Glomerular endothelial cell (primary cell): ENCODE results near the gene PCDHGA11. TPM values are rescaled to one million over a fixed set of nuclear protein-coding genes. Genes with fewer than 3 reads are reported as not detected.
"Not testable (repeated sequence)": the region's sequence is repeated elsewhere in the genome, so short reads cannot be mapped to it uniquely, and the experiment has no call there.

Source experiments
- DNase-seq: peaks from one replicate; pipeline ENCODE4 v3.0.0-alpha.2; 2011; ENCODE audit warnings: low read depth, low spot score; ENCODE audit errors: extremely low read depth
- total RNA-seq: library from RNA; depleted of rRNA; stranded (reverse); fragments of >200 nt; gene quantifications from 2 replicates; pipeline ENCODE4 v1.2.3, GENCODE V29; 2015

Gene PCDHGA11
- total RNA-seq: 12.3 and 17.5 TPM in 2 replicates

- no peak for DNase-seq
Observed at GRCh38 chr5:141420855-141421488, at the start of gene PCDHGA11. TSS of gene PCDHGA11 (plus strand) at chr5:141421051. CDS start at chr5:141421228, 177 bp downstream.

GRCh38 chr5:141371572-141372475, 49.0 kb upstream of the PCDHGA11 start:
- no peak for DNase-seq

- no peak for DNase-seq
Observed at GRCh38 chr5:141373673-141374317, 47.1 kb upstream of the PCDHGA11 start, which contains the start of gene PCDHGA6. TSS of gene PCDHGA6 (plus strand) at chr5:141373891. CDS start at chr5:141374084, 193 bp downstream.

DNA sequence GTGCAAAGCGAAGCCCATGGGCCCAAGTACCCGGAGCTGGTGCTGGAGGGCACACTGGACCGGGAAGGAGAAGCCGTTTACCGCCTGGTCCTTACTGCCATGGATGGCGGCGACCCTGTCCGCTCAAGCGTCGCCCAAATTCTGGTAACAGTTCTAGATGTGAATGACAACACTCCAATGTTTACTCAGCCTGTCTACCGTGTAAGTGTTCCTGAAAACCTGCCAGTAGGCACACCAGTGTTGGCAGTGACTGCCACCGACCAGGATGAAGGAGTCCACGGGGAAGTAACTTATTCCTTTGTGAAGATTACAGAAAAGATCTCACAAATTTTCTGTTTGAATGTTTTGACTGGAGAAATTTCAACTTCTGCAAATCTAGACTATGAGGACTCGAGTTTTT, 46.2 kb upstream of the PCDHGA11 start:
- DNase-seq: no peak

- DNase-seq: not testable (repeated sequence)
Observed at GRCh38 chr5:141375444-141376155, 45.3 kb upstream of the PCDHGA11 start.

GRCh38 chr5:141382469-141383294, 38.2 kb upstream of the PCDHGA11 start, which contains the start of gene PCDHGA7:
TSS of gene PCDHGA7 (plus strand) at chr5:141382742. CDS start at chr5:141382900, 158 bp downstream.
- DNase-seq: no peak

DNA sequence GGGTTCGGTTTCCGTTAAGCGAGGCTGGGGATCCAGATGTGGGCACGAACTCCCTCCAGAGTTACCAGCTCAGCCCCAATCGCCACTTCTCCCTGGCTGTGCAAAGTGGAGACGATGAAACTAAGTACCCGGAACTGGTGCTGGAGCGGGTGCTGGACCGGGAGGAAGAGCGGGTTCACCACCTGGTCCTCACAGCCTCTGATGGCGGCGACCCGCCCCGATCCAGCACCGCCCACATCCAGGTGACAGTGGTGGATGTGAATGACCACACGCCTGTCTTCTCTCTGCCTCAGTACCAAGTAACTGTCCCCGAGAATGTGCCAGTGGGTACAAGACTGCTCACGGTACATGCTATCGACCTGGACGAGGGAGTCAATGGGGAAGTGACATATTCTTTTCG, 37.5 kb upstream of the PCDHGA11 start:
- no peak for DNase-seq

- no peak for DNase-seq
Observed at GRCh38 chr5:141384471-141385267, 36.2 kb upstream of the PCDHGA11 start.

DNA sequence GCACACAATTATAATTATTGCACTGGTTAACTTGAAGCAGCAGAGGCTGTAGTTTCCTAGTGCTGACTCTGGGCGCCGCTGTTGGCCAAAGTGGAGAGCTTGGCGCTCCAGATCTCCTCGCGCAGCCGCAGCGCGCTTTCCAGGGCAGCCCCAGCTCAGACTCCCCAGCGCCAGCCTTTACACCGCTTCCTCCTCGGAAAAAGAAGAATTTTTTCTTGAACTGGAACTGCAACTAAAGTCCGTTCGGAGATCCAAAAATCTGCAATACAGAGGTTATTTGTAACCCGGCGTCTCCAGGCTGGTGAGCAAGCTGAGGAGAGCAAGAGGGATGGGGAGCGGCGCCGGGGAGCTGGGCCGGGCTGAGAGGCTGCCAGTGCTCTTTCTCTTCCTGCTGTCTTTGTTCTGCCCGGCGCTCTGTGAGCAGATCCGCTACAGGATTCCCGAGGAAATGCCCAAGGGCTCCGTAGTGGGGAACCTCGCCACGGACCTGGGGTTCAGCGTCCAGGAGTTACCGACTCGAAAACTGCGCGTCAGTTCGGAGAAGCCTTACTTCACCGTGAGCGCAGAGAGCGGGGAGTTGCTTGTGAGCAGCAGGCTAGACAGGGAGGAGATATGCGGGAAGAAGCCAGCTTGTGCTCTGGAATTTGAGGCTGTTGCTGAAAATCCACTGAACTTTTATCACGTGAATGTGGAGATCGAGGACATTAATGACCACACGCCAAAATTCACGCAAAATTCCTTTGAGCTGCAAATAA, 33.1 kb upstream of the PCDHGA11 start, which contains the start of gene PCDHGB4:
TSS of gene PCDHGB4 (plus strand) at position 142 of the 755 bp plus-strand sequence. CDS start at position 329, 187 bp downstream.
- not testable (repeated sequence) for DNase-seq

DNA sequence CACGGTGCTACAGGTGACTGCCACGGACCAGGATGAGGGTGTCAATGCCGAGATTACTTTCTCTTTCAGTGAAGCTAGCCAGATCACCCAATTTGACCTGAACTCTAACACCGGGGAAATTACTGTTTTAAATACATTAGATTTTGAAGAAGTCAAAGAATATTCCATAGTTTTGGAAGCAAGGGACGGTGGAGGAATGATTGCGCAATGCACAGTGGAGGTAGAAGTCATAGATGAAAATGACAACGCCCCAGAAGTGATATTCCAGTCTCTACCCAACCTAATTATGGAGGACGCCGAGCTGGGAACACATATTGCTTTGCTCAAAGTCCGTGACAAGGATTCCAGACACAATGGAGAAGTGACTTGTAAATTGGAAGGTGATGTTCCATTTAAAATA, 32.2 kb upstream of the PCDHGA11 start:
- no peak for DNase-seq

DNA sequence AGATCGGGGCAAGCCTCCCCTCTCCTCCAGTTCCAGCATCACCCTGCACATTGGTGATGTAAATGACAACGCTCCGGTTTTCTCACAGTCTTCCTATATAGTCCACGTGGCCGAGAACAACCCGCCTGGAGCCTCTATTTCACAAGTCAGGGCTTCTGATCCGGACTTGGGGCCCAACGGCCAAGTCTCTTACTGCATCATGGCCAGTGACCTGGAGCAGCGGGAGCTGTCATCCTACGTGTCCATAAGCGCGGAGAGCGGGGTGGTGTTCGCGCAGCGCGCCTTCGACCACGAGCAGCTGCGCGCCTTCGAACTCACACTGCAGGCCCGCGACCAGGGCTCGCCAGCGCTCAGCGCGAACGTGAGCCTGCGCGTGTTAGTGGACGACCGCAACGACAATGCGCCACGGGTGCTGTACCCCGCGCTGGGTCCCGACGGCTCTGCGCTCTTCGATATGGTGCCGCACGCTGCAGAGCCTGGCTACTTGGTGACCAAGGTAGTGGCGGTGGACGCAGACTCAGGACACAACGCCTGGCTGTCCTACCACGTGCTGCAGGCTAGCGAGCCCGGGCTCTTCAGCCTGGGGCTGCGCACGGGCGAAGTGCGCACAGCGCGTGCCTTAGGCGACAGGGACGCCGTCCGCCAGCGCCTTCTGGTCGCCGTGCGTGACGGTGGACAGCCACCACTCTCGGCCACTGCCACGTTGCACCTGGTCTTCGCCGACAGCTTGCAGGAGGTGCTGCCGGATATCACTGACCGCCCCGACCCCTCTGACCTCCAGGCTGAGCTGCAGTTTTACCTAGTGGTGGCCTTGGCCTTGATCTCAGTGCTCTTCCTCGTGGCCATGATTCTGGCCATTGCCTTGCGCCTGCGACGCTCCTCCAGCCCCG, 31.5 kb upstream of the PCDHGA11 start:
- no peak for DNase-seq

- DNase-seq: no peak
Observed at GRCh38 chr5:141392429-141393198, 28.2 kb upstream of the PCDHGA11 start, which contains the start of gene PCDHGA8. TSS of gene PCDHGA8 (plus strand) at chr5:141392633. CDS start at chr5:141392814, 181 bp downstream.

- no peak for DNase-seq
Observed at GRCh38 chr5:141393267-141393666, 27.6 kb upstream of the PCDHGA11 start.

DNA sequence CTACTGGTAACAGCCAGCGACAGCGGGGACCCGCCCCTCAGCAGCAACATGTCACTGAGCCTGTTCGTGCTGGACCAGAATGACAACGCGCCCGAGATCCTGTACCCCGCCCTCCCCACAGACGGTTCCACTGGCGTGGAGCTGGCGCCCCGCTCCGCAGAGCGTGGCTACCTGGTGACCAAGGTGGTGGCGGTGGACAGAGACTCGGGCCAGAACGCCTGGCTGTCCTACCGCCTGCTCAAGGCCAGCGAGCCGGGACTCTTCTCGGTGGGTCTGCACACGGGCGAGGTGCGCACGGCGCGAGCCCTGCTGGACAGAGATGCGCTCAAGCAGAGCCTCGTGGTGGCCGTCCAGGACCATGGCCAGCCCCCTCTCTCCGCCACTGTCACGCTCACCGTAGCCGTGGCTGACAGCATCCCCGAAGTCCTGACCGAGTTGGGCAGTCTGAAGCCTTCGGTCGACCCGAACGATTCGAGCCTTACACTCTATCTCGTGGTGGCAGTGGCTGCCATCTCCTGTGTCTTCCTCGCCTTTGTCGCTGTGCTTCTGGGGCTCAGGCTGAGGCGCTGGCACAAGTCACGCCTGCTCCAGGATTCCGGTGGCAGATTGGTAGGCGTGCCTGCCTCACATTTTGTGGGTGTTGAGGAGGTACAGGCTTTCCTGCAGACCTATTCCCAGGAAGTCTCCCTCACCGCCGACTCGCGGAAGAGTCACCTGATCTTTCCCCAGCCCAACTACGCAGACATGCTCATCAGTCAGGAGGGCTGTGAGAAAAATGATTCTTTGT, 26.3 kb upstream of the PCDHGA11 start:
- not testable (repeated sequence) for DNase-seq
